SK-N-SH treated with all-trans-retinoic acid at 6 μM for 48 hours (cell line): ENCODE data around the gene GRHL1.

Experiments
- ATAC-seq: fragments of 200-7000 bp; cut with Tn5 transposase; 3 replicates; pipeline ENCODE4 v1.9.1; 2020; ENCODE audit warnings: mild to moderate bottlenecking, moderate library complexity
- ARNTL ChIP-seq: fragments of 450-650 bp; formaldehyde crosslinking; IDR thresholded peaks from 2 replicates; pipeline ENCODE4 v1.5.0; 2020; ENCODE audit warnings: low read depth, mild to moderate bottlenecking, moderate library complexity, borderline replicate concordance
- BACH2 ChIP-seq: fragments of 250-450 bp; sonication (Bioruptor Pico); IDR thresholded peaks from 2 replicates; pipeline ENCODE4 v1.9.0; 2021; ENCODE audit warnings: mild to moderate bottlenecking, borderline replicate concordance
- ESRRG ChIP-seq: fragments of 250-450 bp; sonication (Bioruptor Pico); IDR thresholded peaks from 2 replicates; pipeline ENCODE4 v1.6.1; 2021; ENCODE audit warnings: mild to moderate bottlenecking
- GLIS3 ChIP-seq: fragments of 250-450 bp; sonication (Bioruptor Pico); IDR thresholded peaks from 2 replicates; pipeline ENCODE4 v1.5.0; 2020; ENCODE audit warnings: mild to moderate bottlenecking, moderate library complexity
- ISL1 ChIP-seq: fragments of 250-450 bp; sonication (Bioruptor Pico); IDR thresholded peaks from 2 replicates; pipeline ENCODE4 v2.1.2; 2022; ENCODE audit warnings: mild to moderate bottlenecking, moderate library complexity
- PPARA ChIP-seq: fragments of 250-450 bp; sonication (Bioruptor Pico); IDR thresholded peaks from 2 replicates; pipeline ENCODE4 v1.5.0; 2020; ENCODE audit warnings: mild to moderate bottlenecking, borderline replicate concordance
- TCF4 ChIP-seq: fragments of 250-450 bp; sonication (Bioruptor Pico); IDR thresholded peaks from 2 replicates; pipeline ENCODE4 v1.8.0; 2021; ENCODE audit warnings: mild to moderate bottlenecking, moderate library complexity, borderline replicate concordance
- TOX ChIP-seq: fragments of 250-450 bp; sonication (Bioruptor Pico); IDR thresholded peaks from 2 replicates; pipeline ENCODE4 v1.8.0; 2021; ENCODE audit warnings: mild to moderate bottlenecking, moderate library complexity, borderline replicate concordance
- ZC3H10 ChIP-seq: fragments of 250-450 bp; sonication (Bioruptor Pico); IDR thresholded peaks from 2 replicates; pipeline ENCODE4 v1.5.1; 2021; ENCODE audit warnings: mild to moderate bottlenecking, moderate library complexity
- ZFP3 ChIP-seq: fragments of 250-450 bp; sonication (Bioruptor Pico); IDR thresholded peaks from 2 replicates; pipeline ENCODE4 v1.5.0; 2020; ENCODE audit warnings: mild to moderate bottlenecking, moderate library complexity
- ZFP30 ChIP-seq: fragments of 450-650 bp; formaldehyde crosslinking; IDR thresholded peaks from 2 replicates; pipeline ENCODE4 v1.5.0; 2022; ENCODE audit warnings: mild to moderate bottlenecking, moderate library complexity
- ZNF565 ChIP-seq: fragments of 450-650 bp; formaldehyde crosslinking; conservative IDR thresholded peaks from 2 replicates; pipeline ENCODE4 v1.5.0; 2020; ENCODE audit warnings: low read depth, mild to moderate bottlenecking, moderate library complexity
- ZNF70 ChIP-seq: fragments of 450-650 bp; formaldehyde crosslinking; IDR thresholded peaks from 2 replicates; pipeline ENCODE4 v1.5.0; 2020; ENCODE audit warnings: mild to moderate bottlenecking, moderate library complexity
- ZNF8 ChIP-seq: fragments of 450-650 bp; formaldehyde crosslinking; IDR thresholded peaks from 2 replicates; pipeline ENCODE4 v1.5.0; 2020; ENCODE audit warnings: mild to moderate bottlenecking, moderate library complexity
- TF ChIP-seq, protein P1 (sequence below): fragments of 250-450 bp; sonication (Bioruptor Pico); IDR thresholded peaks from 2 replicates; pipeline ENCODE4 v1.5.0; 2020; ENCODE audit warnings: mild to moderate bottlenecking, moderate library complexity
- TF ChIP-seq, protein P2 (sequence below): fragments of 250-450 bp; sonication (Bioruptor Pico); IDR thresholded peaks from 2 replicates; pipeline ENCODE4 v1.5.1; 2020; ENCODE audit warnings: low read depth, mild to moderate bottlenecking, moderate library complexity
- TF ChIP-seq, protein P3 (sequence below): fragments of 250-450 bp; sonication (Bioruptor Pico); IDR thresholded peaks from 2 replicates; pipeline ENCODE4 v1.8.0; 2021; ENCODE audit warnings: low read depth, mild to moderate bottlenecking, moderate library complexity, borderline replicate concordance
- TF ChIP-seq, protein P4 (sequence below): fragments of 250-450 bp; sonication (Bioruptor Pico); IDR thresholded peaks from 2 replicates; pipeline ENCODE4 v1.5.1; 2021; ENCODE audit warnings: mild to moderate bottlenecking, moderate library complexity
- TF ChIP-seq, protein P5 (sequence below): fragments of 250-450 bp; sonication (Bioruptor Pico); IDR thresholded peaks from 2 replicates; pipeline ENCODE4 v1.8.0; 2020; ENCODE audit warnings: mild to moderate bottlenecking, moderate library complexity, borderline replicate concordance

The GRHL1 gene

DNA sequence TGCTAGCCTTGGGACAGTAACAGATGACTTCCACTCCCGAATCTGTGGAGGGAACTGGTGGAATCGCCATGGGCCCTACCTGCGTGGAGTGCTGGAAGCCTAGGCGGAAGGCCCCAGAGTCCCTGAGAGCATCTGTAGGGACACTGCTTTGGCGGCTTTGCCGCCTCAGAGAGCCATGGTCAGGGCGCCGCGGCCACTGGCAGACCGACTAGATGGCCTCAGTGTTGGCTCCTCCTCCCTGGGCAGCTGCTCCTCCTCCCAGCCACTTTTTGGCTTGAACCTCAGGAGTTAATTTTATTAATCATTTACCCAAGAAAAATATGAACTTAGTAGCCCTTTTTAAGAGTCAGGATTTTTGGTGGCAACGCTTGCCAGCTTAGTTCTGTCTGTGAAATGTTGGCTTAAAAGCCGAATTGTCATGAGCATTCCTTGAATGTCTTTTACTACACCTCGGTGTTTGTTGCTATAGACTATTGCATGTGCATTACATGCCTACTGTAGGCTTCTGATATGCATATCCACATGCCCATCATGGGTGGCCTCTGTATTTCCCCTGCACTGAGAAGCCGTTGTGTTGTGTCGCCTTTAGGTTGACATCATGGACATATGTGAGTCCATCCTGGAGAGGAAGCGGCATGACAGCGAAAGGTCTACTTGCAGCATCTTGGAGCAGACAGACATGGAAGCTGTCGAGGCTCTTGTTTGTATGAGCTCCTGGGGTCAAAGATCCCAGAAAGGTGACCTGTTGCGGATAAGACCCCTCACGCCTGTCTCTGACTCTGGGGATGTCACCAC is 94.3 kb downstream of the GRHL1 start (continued):
- TF ChIP-seq, protein P1, sequence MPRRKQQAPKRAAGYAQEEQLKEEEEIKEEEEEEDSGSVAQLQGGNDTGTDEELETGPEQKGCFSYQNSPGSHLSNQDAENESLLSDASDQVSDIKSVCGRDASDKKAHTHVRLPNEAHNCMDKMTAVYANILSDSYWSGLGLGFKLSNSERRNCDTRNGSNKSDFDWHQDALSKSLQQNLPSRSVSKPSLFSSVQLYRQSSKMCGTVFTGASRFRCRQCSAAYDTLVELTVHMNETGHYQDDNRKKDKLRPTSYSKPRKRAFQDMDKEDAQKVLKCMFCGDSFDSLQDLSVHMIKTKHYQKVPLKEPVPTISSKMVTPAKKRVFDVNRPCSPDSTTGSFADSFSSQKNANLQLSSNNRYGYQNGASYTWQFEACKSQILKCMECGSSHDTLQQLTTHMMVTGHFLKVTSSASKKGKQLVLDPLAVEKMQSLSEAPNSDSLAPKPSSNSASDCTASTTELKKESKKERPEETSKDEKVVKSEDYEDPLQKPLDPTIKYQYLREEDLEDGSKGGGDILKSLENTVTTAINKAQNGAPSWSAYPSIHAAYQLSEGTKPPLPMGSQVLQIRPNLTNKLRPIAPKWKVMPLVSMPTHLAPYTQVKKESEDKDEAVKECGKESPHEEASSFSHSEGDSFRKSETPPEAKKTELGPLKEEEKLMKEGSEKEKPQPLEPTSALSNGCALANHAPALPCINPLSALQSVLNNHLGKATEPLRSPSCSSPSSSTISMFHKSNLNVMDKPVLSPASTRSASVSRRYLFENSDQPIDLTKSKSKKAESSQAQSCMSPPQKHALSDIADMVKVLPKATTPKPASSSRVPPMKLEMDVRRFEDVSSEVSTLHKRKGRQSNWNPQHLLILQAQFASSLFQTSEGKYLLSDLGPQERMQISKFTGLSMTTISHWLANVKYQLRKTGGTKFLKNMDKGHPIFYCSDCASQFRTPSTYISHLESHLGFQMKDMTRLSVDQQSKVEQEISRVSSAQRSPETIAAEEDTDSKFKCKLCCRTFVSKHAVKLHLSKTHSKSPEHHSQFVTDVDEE (CRISPR knock-in tag): no peak
- TF ChIP-seq ZNF70 (CRISPR knock-in tag): no peak
- TF ChIP-seq ARNTL (CRISPR knock-in tag): no peak
- TF ChIP-seq BACH2 (CRISPR knock-in tag): no peak

DNA sequence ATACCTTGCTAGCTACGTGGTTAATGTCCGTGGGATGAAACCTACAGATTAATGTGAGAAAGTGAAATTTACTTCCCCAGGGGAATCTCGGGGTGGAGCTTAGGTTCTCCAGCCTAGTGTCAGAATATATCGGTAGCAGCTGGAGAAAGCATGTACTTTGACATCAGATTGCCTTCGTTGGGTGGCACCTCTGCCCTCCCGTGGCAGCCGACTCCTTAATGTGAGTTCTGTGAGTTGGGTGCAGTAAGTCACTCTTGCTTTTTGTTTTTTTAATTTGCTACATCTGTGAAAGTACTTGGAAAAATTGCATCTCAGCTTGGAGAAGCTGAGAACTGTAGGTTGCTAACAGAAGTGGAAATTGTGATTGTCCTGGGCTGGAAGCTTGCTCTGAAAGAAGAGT is 95.4 kb downstream of the GRHL1 start:
- no peak for ATAC-seq
- TF ChIP-seq ARNTL (CRISPR knock-in tag) (no peak), ZFP30 (CRISPR knock-in tag) (no peak), ZNF8 (no peak)
- TF ChIP-seq, protein P2, sequence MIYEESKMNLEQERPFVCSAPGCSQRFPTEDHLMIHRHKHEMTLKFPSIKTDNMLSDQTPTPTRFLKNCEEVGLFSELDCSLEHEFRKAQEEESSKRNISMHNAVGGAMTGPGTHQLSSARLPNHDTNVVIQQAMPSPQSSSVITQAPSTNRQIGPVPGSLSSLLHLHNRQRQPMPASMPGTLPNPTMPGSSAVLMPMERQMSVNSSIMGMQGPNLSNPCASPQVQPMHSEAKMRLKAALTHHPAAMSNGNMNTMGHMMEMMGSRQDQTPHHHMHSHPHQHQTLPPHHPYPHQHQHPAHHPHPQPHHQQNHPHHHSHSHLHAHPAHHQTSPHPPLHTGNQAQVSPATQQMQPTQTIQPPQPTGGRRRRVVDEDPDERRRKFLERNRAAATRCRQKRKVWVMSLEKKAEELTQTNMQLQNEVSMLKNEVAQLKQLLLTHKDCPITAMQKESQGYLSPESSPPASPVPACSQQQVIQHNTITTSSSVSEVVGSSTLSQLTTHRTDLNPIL (CRISPR knock-in tag): no peak
- TF ChIP-seq, protein P3, sequence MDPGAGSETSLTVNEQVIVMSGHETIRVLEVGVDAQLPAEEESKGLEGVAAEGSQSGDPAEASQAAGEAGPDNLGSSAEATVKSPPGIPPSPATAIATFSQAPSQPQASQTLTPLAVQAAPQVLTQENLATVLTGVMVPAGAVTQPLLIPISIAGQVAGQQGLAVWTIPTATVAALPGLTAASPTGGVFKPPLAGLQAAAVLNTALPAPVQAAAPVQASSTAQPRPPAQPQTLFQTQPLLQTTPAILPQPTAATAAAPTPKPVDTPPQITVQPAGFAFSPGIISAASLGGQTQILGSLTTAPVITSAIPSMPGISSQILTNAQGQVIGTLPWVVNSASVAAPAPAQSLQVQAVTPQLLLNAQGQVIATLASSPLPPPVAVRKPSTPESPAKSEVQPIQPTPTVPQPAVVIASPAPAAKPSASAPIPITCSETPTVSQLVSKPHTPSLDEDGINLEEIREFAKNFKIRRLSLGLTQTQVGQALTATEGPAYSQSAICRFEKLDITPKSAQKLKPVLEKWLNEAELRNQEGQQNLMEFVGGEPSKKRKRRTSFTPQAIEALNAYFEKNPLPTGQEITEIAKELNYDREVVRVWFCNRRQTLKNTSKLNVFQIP: no peak

DNA sequence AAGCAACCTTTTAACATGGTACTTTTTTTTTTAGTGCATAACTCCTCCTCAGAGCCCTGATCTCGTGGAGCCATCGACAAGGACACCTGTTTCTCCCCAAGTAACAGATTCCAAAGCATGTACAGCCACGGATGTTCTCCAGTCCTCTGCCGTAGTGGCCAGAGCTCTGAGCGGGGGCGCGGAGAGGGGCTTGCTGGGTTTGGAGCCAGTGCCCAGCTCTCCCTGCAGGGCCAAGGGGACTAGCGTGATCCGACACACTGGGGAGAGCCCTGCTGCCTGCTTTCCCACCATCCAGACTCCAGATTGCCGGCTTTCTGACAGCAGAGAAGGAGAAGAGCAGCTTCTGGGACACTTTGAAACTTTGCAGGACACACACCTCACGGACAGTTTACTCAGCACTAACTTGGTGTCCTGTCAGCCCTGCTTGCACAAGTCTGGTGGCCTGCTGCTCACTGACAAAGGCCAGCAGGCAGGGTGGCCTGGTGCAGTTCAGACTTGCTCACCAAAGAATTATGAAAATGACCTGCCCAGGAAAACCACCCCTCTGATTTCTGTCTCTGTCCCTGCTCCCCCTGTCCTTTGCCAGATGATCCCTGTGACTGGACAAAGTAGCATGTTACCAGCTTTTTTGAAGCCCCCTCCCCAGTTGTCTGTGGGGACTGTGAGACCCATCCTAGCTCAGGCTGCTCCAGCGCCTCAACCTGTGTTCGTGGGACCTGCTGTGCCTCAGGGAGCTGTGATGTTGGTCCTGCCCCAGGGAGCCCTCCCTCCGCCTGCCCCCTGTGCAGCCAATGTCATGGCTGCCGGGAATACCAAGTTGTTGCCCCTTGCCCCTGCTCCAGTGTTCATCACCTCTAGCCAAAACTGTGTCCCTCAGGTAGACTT is 96.4 kb downstream of the GRHL1 start:
- no peak for ATAC-seq
- TF ChIP-seq ZNF8: no peak
- no peak for TF ChIP-seq PPARA (CRISPR knock-in tag)
- TF ChIP-seq, protein P4, sequence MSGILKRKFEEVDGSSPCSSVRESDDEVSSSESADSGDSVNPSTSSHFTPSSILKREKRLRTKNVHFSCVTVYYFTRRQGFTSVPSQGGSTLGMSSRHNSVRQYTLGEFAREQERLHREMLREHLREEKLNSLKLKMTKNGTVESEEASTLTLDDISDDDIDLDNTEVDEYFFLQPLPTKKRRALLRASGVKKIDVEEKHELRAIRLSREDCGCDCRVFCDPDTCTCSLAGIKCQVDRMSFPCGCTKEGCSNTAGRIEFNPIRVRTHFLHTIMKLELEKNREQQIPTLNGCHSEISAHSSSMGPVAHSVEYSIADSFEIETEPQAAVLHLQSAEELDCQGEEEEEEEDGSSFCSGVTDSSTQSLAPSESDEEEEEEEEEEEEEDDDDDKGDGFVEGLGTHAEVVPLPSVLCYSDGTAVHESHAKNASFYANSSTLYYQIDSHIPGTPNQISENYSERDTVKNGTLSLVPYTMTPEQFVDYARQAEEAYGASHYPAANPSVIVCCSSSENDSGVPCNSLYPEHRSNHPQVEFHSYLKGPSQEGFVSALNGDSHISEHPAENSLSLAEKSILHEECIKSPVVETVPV (CRISPR knock-in tag): no peak
- no peak for TF ChIP-seq TOX
- TF ChIP-seq ZNF70 (CRISPR knock-in tag): no peak
- no peak for TF ChIP-seq BACH2 (CRISPR knock-in tag)

DNA sequence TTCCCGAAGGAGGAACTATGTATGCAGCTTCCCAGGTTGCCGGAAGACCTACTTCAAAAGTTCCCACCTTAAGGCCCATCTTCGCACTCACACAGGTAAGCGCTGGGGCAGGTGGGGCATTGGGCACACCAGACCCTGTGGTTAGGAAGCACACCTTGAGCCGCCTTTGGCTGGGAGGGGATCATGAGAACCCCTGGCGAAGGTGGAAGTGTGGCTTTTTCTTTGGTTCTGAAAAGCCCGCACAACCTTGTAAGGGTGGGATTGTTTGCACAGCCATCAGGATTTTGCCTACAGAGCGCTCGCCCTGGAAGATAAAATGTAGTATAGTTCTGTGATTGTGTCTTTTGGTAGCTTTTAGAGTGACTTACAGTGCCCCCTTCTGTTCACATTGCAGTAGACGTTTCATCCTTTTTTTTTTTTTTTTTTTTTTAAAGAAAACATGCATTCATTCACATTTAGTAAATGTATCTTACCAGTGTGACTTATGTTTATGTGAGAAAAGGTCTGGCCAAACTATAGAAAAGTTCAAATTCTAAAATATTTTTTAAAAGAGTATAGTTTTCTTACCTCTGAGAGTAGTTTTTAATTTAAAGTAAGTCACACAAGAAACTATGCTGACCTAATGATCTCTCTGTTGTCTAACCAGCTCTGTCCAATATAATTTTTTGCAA is 97.1 kb downstream of the GRHL1 start:
- TF ChIP-seq TOX (no peak), ZNF8 (no peak), BACH2 (CRISPR knock-in tag) (no peak), TCF4 (no peak), GLIS3 (no peak), ZNF565 (CRISPR knock-in tag) (no peak), ZFP3 (no peak), ZC3H10 (no peak), ARNTL (CRISPR knock-in tag) (no peak), ISL1 (CRISPR knock-in tag) (no peak), ZFP30 (CRISPR knock-in tag) (no peak), PPARA (CRISPR knock-in tag) (no peak), ESRRG (CRISPR knock-in tag) (no peak), ZNF70 (CRISPR knock-in tag) (no peak)
- TF ChIP-seq, protein P5, sequence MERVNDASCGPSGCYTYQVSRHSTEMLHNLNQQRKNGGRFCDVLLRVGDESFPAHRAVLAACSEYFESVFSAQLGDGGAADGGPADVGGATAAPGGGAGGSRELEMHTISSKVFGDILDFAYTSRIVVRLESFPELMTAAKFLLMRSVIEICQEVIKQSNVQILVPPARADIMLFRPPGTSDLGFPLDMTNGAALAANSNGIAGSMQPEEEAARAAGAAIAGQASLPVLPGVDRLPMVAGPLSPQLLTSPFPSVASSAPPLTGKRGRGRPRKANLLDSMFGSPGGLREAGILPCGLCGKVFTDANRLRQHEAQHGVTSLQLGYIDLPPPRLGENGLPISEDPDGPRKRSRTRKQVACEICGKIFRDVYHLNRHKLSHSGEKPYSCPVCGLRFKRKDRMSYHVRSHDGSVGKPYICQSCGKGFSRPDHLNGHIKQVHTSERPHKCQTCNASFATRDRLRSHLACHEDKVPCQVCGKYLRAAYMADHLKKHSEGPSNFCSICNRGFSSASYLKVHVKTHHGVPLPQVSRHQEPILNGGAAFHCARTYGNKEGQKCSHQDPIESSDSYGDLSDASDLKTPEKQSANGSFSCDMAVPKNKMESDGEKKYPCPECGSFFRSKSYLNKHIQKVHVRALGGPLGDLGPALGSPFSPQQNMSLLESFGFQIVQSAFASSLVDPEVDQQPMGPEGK: no peak
- TF ChIP-seq, protein P3: no peak
- TF ChIP-seq, all 23 proteins: peak for 0
- ATAC-seq: peak; percentile 74
